Liver (tissue), 3 donors: ENCODE results near the gene NAPEPLD.
"Not testable (repeated sequence)": the region's sequence is repeated elsewhere in the genome, so short reads cannot be mapped to it uniquely, and the experiment has no call there.

ENCODE experiments used
- GABPA ChIP-seq, 2 donors: IDR thresholded peaks in 1 of 2; conservative IDR thresholded peaks in 1 of 2; 2 replicates each; pipeline ENCODE4 v1.6.1; 2016; ENCODE audit warnings: antibody characterized with exemption in 2 of 2, mild to moderate bottlenecking in 1 of 2, moderate library complexity in 1 of 2
- SP1 ChIP-seq: IDR thresholded peaks from 2 replicates; pipeline ENCODE4 v1.6.1; 2018; ENCODE audit warnings: antibody characterized with exemption, mild to moderate bottlenecking
- TAF1 ChIP-seq: conservative IDR thresholded peaks from 2 replicates; pipeline ENCODE4 v1.6.1; 2016; ENCODE audit warnings: antibody characterized with exemption, mild to moderate bottlenecking
- TF ChIP-seq, protein P1 (sequence below): IDR thresholded peaks from 2 replicates; pipeline ENCODE4 v1.6.1; 2016; ENCODE audit warnings: antibody characterized with exemption
- TF ChIP-seq, protein P2 (sequence below): fragments of 150-350 bp; IDR thresholded peaks from 2 replicates; pipeline ENCODE4 v1.5.1; 2017; ENCODE audit warnings: improper control_type of control experiment, low read depth, low read length; ENCODE audit not compliant: missing input control
- TF ChIP-seq, protein P3 (sequence below): IDR thresholded peaks from 2 replicates; pipeline ENCODE4 v1.6.1; 2016; ENCODE audit warnings: antibody characterized with exemption
- TF ChIP-seq, protein P4 (sequence below): IDR thresholded peaks from 2 replicates; pipeline ENCODE4 v1.6.1; 2016; ENCODE audit warnings: antibody characterized with exemption, mild to moderate bottlenecking
- TF ChIP-seq, protein P5 (sequence below): IDR thresholded peaks from 2 replicates; pipeline ENCODE4 v1.6.1; 2016; ENCODE audit warnings: antibody characterized with exemption
- donor health status: healthy.
- donor health status: healthy.

DNA sequence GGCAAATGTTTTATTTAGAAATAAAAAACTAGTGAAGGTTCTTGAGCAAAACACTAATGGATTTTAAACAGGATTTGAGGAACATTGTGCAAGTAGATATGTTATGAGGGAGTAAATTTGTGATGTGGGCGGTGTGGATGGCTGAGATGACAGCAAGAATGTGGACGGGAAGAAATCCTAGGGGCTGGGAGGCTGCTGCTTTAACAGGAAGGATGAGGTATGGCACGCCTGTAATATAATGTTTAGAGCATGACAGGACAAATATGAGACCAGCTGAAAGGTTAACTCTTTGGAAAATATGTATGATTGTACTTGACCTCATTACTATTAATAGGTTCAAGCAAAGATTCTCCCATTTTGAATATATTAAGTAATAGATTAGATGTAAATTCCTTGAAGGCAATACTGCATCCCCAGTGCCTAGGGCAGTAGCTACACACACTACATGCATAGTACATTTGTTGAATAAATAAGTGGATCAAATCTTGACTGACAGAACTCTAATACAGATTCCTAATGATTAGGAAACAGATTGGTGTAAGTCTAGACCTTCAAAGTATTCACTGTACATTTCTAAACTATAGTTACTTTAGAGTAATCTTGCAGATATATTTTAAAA lies 13.2 kb upstream of the NAPEPLD start:
- TF ChIP-seq, protein P1, sequence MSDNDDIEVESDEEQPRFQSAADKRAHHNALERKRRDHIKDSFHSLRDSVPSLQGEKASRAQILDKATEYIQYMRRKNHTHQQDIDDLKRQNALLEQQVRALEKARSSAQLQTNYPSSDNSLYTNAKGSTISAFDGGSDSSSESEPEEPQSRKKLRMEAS = not testable (repeated sequence)
- not testable (repeated sequence) for TF ChIP-seq SP1; TAF1; GABPA (IDR thresholded peaks at IDR 0.05 in 1 of 2, conservative IDR thresholded peaks at IDR 0.05 in 1 of 2)
- TF ChIP-seq, protein P2, sequence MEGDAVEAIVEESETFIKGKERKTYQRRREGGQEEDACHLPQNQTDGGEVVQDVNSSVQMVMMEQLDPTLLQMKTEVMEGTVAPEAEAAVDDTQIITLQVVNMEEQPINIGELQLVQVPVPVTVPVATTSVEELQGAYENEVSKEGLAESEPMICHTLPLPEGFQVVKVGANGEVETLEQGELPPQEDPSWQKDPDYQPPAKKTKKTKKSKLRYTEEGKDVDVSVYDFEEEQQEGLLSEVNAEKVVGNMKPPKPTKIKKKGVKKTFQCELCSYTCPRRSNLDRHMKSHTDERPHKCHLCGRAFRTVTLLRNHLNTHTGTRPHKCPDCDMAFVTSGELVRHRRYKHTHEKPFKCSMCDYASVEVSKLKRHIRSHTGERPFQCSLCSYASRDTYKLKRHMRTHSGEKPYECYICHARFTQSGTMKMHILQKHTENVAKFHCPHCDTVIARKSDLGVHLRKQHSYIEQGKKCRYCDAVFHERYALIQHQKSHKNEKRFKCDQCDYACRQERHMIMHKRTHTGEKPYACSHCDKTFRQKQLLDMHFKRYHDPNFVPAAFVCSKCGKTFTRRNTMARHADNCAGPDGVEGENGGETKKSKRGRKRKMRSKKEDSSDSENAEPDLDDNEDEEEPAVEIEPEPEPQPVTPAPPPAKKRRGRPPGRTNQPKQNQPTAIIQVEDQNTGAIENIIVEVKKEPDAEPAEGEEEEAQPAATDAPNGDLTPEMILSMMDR = not testable (repeated sequence)
- TF ChIP-seq, protein P3, sequence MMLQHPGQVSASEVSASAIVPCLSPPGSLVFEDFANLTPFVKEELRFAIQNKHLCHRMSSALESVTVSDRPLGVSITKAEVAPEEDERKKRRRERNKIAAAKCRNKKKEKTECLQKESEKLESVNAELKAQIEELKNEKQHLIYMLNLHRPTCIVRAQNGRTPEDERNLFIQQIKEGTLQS = not testable (repeated sequence)
- TF ChIP-seq, protein P4, sequence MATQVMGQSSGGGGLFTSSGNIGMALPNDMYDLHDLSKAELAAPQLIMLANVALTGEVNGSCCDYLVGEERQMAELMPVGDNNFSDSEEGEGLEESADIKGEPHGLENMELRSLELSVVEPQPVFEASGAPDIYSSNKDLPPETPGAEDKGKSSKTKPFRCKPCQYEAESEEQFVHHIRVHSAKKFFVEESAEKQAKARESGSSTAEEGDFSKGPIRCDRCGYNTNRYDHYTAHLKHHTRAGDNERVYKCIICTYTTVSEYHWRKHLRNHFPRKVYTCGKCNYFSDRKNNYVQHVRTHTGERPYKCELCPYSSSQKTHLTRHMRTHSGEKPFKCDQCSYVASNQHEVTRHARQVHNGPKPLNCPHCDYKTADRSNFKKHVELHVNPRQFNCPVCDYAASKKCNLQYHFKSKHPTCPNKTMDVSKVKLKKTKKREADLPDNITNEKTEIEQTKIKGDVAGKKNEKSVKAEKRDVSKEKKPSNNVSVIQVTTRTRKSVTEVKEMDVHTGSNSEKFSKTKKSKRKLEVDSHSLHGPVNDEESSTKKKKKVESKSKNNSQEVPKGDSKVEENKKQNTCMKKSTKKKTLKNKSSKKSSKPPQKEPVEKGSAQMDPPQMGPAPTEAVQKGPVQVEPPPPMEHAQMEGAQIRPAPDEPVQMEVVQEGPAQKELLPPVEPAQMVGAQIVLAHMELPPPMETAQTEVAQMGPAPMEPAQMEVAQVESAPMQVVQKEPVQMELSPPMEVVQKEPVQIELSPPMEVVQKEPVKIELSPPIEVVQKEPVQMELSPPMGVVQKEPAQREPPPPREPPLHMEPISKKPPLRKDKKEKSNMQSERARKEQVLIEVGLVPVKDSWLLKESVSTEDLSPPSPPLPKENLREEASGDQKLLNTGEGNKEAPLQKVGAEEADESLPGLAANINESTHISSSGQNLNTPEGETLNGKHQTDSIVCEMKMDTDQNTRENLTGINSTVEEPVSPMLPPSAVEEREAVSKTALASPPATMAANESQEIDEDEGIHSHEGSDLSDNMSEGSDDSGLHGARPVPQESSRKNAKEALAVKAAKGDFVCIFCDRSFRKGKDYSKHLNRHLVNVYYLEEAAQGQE = not testable (repeated sequence)
- TF ChIP-seq, protein P5, sequence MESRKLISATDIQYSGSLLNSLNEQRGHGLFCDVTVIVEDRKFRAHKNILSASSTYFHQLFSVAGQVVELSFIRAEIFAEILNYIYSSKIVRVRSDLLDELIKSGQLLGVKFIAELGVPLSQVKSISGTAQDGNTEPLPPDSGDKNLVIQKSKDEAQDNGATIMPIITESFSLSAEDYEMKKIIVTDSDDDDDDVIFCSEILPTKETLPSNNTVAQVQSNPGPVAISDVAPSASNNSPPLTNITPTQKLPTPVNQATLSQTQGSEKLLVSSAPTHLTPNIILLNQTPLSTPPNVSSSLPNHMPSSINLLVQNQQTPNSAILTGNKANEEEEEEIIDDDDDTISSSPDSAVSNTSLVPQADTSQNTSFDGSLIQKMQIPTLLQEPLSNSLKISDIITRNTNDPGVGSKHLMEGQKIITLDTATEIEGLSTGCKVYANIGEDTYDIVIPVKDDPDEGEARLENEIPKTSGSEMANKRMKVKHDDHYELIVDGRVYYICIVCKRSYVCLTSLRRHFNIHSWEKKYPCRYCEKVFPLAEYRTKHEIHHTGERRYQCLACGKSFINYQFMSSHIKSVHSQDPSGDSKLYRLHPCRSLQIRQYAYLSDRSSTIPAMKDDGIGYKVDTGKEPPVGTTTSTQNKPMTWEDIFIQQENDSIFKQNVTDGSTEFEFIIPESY = not testable (repeated sequence)
